ENCODE results near the gene ATP6V1A.
"Not testable (repeated sequence)": the region's sequence is repeated elsewhere in the genome, so short reads cannot be mapped to it uniquely, and the experiment has no call there.

ATP6V1A gene

DNA sequence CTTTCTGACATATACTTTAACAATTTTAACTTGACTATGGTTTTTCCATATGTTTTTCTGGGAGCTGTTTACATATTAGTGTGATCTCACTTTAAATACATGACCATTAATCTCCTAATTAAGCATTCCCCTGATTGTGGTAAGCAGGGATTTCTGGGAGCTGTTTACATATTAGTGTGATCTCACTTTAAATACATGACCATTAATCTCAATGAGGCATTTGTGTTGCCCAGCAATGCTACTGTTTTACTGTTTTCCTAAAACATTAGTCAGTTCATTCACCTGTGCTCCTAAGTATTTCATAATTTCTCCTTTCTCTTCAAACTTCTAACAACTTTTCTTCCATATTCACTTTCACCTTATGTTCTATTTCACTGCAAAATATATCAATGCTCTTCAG, 88.1 kb downstream of the ATP6V1A start:
- H3K9ac ChIP-seq (ENCODE audit: low read depth, low read length), result no peak overlapping the region
- H3K27me3 ChIP-seq (ENCODE audit: control insufficient read depth, insufficient read depth, low read length), result peaks cover 2% of the 10 kb centered on the region
- H3K4me1 ChIP-seq (ENCODE audit: control insufficient read depth, insufficient read depth, low read length), result peaks cover 3% of the 10 kb centered on the region
- no peaks in the 10 kb centered on the region for H3K36me3 ChIP-seq (ENCODE audit: control insufficient read depth, insufficient read depth, low read length)
- no peaks in the 10 kb centered on the region for H3K9me3 ChIP-seq (ENCODE audit: control insufficient read depth, insufficient read depth, low read length)
- H3K4me3 ChIP-seq (ENCODE audit: low read depth, low read length), result no peak overlapping the region

DNA sequence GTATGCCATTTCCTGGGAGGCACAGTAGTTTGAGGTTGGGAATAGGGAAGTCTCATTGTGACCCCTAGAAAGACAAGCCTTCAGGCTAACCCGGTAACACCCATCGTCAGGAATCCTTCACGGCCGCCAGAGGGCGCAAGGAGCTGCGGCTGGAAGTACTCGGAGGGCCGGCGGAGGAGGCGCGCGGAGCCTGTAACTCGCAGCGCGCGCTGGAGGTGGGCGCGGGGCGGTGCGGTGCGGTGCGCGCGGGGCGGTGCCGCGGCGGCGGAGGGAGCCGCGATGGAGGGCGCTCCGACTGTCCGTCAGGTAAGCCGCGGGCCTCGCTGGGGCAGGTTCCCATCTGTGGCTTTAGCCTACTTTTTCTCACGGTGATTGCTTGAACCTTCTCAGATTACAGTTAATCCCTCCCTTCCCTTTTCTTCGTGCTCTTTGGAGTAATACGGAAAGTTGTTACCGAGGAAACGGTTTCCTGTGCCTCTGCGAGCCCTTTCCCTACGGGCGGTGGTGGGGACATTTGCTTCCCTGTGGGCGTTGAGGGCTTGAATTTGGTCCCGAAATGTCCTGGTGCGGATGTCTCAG, 91.9 kb downstream of the ATP6V1A start, which contains the start of gene GRAMD1C:
Gene GRAMD1C (plus strand): TSS at position 158 of the 579 bp plus-strand sequence. CDS start 122 bp downstream, at position 280.
- Histone ChIP-seq H3K27me3 (ENCODE audit: control insufficient read depth, insufficient read depth, low read length) (peaks cover 2% of the 10 kb centered on the region), H3K4me3 (ENCODE audit: low read depth, low read length) (peak within 1 kb of the TSS; percentile 73), H3K9ac (ENCODE audit: low read depth, low read length) (peak within 1 kb of the TSS; percentile 16), H3K36me3 (ENCODE audit: control insufficient read depth, insufficient read depth, low read length) (no peaks in the 10 kb centered on the region), H3K9me3 (ENCODE audit: control insufficient read depth, insufficient read depth, low read length) (no peaks in the 10 kb centered on the region), H3K4me1 (ENCODE audit: control insufficient read depth, insufficient read depth, low read length) (no peaks in the 10 kb centered on the region)

DNA sequence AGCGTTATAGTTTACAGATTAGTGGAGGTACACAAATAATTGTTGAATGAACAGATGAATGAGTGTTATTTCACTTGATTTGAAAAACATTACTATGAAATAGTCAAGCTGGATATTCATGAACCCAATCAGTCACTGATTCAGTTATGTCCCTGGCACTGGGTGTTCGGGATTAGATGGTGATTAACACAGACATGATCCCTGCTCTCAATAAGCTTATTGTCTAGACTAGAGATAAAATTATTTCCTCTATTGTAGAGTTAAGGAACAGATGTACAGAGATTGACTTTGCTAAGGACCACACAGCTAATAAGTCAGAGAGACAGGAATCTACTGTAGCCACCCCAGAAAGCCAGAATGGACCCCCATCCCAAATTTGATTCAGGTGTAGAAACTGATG, 92.7 kb downstream of the ATP6V1A start:
- H3K36me3 ChIP-seq (ENCODE audit: control insufficient read depth, insufficient read depth, low read length), result no peaks in the 10 kb centered on the region
- no peak overlapping the region for H3K9ac ChIP-seq (ENCODE audit: low read depth, low read length)
- H3K4me1 ChIP-seq (ENCODE audit: control insufficient read depth, insufficient read depth, low read length), result no peaks in the 10 kb centered on the region
- H3K9me3 ChIP-seq (ENCODE audit: control insufficient read depth, insufficient read depth, low read length), result no peaks in the 10 kb centered on the region
- peaks cover 2% of the 10 kb centered on the region for H3K27me3 ChIP-seq (ENCODE audit: control insufficient read depth, insufficient read depth, low read length)
- H3K4me3 ChIP-seq (ENCODE audit: low read depth, low read length), result peak overlapping the region; percentile 73

DNA sequence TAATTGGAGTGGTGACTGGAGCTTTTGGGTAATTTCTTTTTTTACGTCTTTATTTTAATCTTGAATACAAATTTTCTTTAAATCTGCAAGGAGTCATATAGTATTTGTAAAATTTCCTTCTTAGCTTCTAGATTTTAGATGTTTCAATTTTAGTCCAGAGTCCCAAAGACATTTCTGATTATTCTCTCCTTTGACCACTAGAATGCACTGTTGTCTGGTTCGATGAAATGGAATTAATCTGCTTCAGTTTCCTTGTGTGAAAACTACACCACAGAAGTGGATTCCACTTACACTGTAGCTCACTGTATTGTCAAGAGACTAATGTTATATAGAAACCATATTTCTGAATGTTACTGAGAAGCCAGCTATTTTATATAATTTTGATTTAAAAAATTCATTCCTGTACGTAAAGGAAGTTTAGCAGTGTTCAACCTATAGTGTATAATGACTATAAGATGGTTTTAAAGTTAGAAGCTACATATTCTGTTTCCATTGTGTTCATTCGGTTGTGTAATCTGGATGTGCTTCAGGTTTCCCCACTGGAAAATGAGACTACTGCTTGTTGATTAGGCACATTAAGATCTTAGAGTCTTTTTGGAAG, 97.9 kb downstream of the ATP6V1A start:
- H3K4me1 ChIP-seq (ENCODE audit: control insufficient read depth, insufficient read depth, low read length), result no peaks in the 10 kb centered on the region
- H3K27me3 ChIP-seq (ENCODE audit: control insufficient read depth, insufficient read depth, low read length), result peaks cover under 1% of the 10 kb centered on the region
- H3K9me3 ChIP-seq (ENCODE audit: control insufficient read depth, insufficient read depth, low read length), result no peaks in the 10 kb centered on the region
- no peak overlapping the region for H3K4me3 ChIP-seq (ENCODE audit: low read depth, low read length)
- no peaks in the 10 kb centered on the region for H3K36me3 ChIP-seq (ENCODE audit: control insufficient read depth, insufficient read depth, low read length)
- no peak overlapping the region for H3K9ac ChIP-seq (ENCODE audit: low read depth, low read length)

DNA sequence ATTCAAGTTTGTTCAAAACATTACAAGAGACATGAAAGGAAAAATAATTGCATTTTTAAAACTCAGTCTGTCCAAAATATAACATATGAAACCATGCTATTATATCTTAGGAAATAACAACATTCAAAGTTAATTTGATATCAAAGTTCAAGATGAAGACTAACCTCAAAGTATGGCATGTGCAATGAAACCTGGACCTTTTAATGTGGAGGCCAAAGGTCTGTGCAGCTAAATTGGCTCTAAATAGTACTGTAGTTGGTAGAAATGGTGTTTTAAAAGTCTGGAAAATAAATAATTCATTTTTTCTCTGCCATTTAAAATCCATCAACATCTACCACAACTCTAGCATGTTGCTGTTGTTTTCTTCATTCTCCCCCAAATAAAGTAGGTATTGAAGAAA, 100.4 kb downstream of the ATP6V1A start:
- Histone ChIP-seq H3K4me1 (ENCODE audit: control insufficient read depth, insufficient read depth, low read length) (no peaks in the 10 kb centered on the region), H3K9me3 (ENCODE audit: control insufficient read depth, insufficient read depth, low read length) (no peaks in the 10 kb centered on the region), H3K36me3 (ENCODE audit: control insufficient read depth, insufficient read depth, low read length) (no peaks in the 10 kb centered on the region), H3K4me3 (ENCODE audit: low read depth, low read length) (no peak overlapping the region), H3K9ac (ENCODE audit: low read depth, low read length) (no peak overlapping the region), H3K27me3 (ENCODE audit: control insufficient read depth, insufficient read depth, low read length) (no peaks in the 10 kb centered on the region)

GRCh38 chr3:113847664-113848461, 101.0 kb downstream of the ATP6V1A start:
- Histone ChIP-seq H3K9ac (ENCODE audit: low read depth, low read length) (no peak overlapping the region), H3K9me3 (ENCODE audit: control insufficient read depth, insufficient read depth, low read length) (no peaks in the 10 kb centered on the region), H3K4me1 (ENCODE audit: control insufficient read depth, insufficient read depth, low read length) (no peaks in the 10 kb centered on the region), H3K36me3 (ENCODE audit: control insufficient read depth, insufficient read depth, low read length) (no peaks in the 10 kb centered on the region), H3K4me3 (ENCODE audit: low read depth, low read length) (no peak overlapping the region), H3K27me3 (ENCODE audit: control insufficient read depth, insufficient read depth, low read length) (no peaks in the 10 kb centered on the region)

DNA sequence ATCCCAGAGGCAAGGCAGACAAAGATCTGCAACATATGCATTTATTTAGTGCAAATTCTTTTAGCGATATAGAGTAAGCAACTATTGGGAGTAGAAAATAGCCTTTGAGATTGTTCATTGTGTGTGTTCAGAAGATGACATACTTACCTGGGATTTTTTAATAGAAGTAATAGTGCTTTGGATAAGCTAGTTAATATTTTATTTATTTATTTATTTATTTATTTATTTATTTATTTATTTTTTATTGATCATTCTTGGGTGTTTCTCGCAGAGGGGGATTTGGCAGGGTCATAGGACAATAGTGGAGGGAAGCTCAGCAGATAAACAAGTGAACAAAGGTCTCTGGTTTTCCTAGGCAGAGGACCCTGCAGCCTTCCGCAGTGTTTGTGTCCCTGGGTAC, 102.2 kb downstream of the ATP6V1A start:
- H3K9me3 ChIP-seq (ENCODE audit: control insufficient read depth, insufficient read depth, low read length); H3K27me3 ChIP-seq (ENCODE audit: control insufficient read depth, insufficient read depth, low read length); H3K4me1 ChIP-seq (ENCODE audit: control insufficient read depth, insufficient read depth, low read length); H3K4me3 ChIP-seq (ENCODE audit: low read depth, low read length); H3K36me3 ChIP-seq (ENCODE audit: control insufficient read depth, insufficient read depth, low read length); H3K9ac ChIP-seq (ENCODE audit: low read depth, low read length): not testable (repeated sequence)

GRCh38 chr3:113849841-113850240, 103.0 kb downstream of the ATP6V1A start:
- not testable (repeated sequence) for H3K4me3 ChIP-seq (ENCODE audit: low read depth, low read length); H3K9ac ChIP-seq (ENCODE audit: low read depth, low read length); H3K9me3 ChIP-seq (ENCODE audit: control insufficient read depth, insufficient read depth, low read length); H3K4me1 ChIP-seq (ENCODE audit: control insufficient read depth, insufficient read depth, low read length); H3K27me3 ChIP-seq (ENCODE audit: control insufficient read depth, insufficient read depth, low read length); H3K36me3 ChIP-seq (ENCODE audit: control insufficient read depth, insufficient read depth, low read length)

GRCh38 chr3:113850391-113850790, 103.6 kb downstream of the ATP6V1A start:
- not testable (repeated sequence) for H3K4me3 ChIP-seq (ENCODE audit: low read depth, low read length); H3K9ac ChIP-seq (ENCODE audit: low read depth, low read length); H3K27me3 ChIP-seq (ENCODE audit: control insufficient read depth, insufficient read depth, low read length); H3K36me3 ChIP-seq (ENCODE audit: control insufficient read depth, insufficient read depth, low read length); H3K9me3 ChIP-seq (ENCODE audit: control insufficient read depth, insufficient read depth, low read length); H3K4me1 ChIP-seq (ENCODE audit: control insufficient read depth, insufficient read depth, low read length)

DNA sequence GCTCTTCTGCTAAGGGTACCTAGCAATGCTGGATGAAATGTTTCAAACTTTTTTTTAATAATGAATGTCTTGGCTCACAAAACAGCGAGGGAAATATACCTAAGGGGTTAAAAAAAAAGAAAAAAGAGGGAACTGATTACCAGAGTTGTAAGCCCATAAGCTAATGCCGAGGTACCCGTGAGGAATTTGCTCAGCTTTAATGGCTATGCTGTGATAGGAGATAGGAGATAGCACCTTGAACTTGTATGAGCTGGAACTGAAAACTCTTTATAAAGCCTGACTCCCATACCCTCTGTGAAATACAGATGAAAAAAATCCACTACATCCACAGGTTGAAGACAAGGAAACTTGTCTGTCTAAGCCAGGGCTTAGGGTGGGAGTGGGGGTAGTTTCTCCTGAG, 105.7 kb downstream of the ATP6V1A start:
- no peaks in the 10 kb centered on the region for H3K27me3 ChIP-seq (ENCODE audit: control insufficient read depth, insufficient read depth, low read length)
- H3K36me3 ChIP-seq (ENCODE audit: control insufficient read depth, insufficient read depth, low read length), result no peaks in the 10 kb centered on the region
- H3K9ac ChIP-seq (ENCODE audit: low read depth, low read length), result no peak overlapping the region
- no peaks in the 10 kb centered on the region for H3K9me3 ChIP-seq (ENCODE audit: control insufficient read depth, insufficient read depth, low read length)
- H3K4me3 ChIP-seq (ENCODE audit: low read depth, low read length), result no peak overlapping the region
- no peaks in the 10 kb centered on the region for H3K4me1 ChIP-seq (ENCODE audit: control insufficient read depth, insufficient read depth, low read length)
